ENCODE data around the gene GBP1. TPM values are rescaled to one million over a fixed set of nuclear protein-coding genes. Genes with fewer than 3 reads are reported as not detected.

GBP1 gene
- total and polyA plus RNA-seq, 10 of the 15 experiments (the other 5 are each of a cell fraction or from before 2014, with no cell fraction given) = 1.5 to 8.7 (median 5.0) TPM

GRCh38 chr1:89041119-89041641 is 23.8 kb downstream of the GBP1 start (continued):
- TF ChIP-seq SIX5 (IDR thresholded peaks at IDR 0.05; ENCODE audit: low read depth, low read length, severe bottlenecking) (no peak), ATF2 (IDR thresholded peaks at IDR 0.05; ENCODE audit: low read length) (peak; percentile 97), MAX (IDR thresholded peaks at IDR 0.05; ENCODE audit: low read depth, low read length) (no peak), SIN3A (IDR thresholded peaks at IDR 0.05; ENCODE audit: low read depth, low read length) (no peak), ASH2L (IDR thresholded peaks at IDR 0.05; ENCODE audit: borderline replicate concordance, low read depth) (no peak), NR2F1 (conservative IDR thresholded peaks at IDR 0.05) (peak; percentile 72), TCF12 (IDR thresholded peaks at IDR 0.05; ENCODE audit: low read depth, low read length) (peak; percentile 63), SREBF1 (IDR thresholded peaks at IDR 0.05; ENCODE audit: low read length) (peak; percentile 66; the same call in 1 of the 2 replicates), DPF2 (IDR thresholded peaks at IDR 0.05) (peak; percentile 88), STAT3 (IDR thresholded peaks at IDR 0.05; ENCODE audit: low read depth, low read length) (no peak), NFYB (IDR thresholded peaks at IDR 0.05; ENCODE audit: insufficient read depth, low read depth, low read length) (no peak), NR2C2 (IDR thresholded peaks at IDR 0.05; ENCODE audit: borderline replicate concordance, control insufficient read depth, insufficient read length, low read depth) (no peak), IKZF1 (conservative IDR thresholded peaks at IDR 0.05) (peak; percentile 48), SP1 (IDR thresholded peaks at IDR 0.05; ENCODE audit: low read depth, low read length) (no peak), GATAD2B (conservative IDR thresholded peaks at IDR 0.05; ENCODE audit: low read depth) (no peak), EGR1 (IDR thresholded peaks at IDR 0.05; ENCODE audit: borderline replicate concordance in 1 of 2, low read depth in 2 of 2, low read length in 2 of 2) (no peak), CHD4 (IDR thresholded peaks at IDR 0.05) (no peak), NKRF (conservative IDR thresholded peaks at IDR 0.05) (no peak), BHLHE40 (IDR thresholded peaks at IDR 0.05; ENCODE audit: borderline replicate concordance in 1 of 2, low read depth in 2 of 2, low read length in 1 of 2) (peak; percentile 38 to 64; a peak in 2 of 4 replicates), ZNF274 (IDR thresholded peaks at IDR 0.05; ENCODE audit: insufficient read depth, insufficient read length) (no peak), HDAC2 (IDR thresholded peaks at IDR 0.05) (no peak), USF2 (IDR thresholded peaks at IDR 0.05; ENCODE audit: borderline replicate concordance, low read depth, low read length) (no peak), JUND (IDR thresholded peaks at IDR 0.05; ENCODE audit: low read depth, low read length) (peak; percentile 75), MYB (IDR thresholded peaks at IDR 0.05; ENCODE audit: borderline replicate concordance, low read depth, low read length) (no peak), CREM (IDR thresholded peaks at IDR 0.05; ENCODE audit: low read depth) (peak; percentile 84; the same call in 1 of the 2 replicates), E4F1 (IDR thresholded peaks at IDR 0.05; ENCODE audit: borderline replicate concordance, partially characterized antibody) (no peak)
